IMR-90 (cell line): ENCODE results near the gene BCL2.

Experiments
- BHLHE40 ChIP-seq: fragments of 150-350 bp; IDR thresholded peaks from 2 replicates; pipeline ENCODE4 v1.6.1; 2016; ENCODE audit warnings: mild to moderate bottlenecking, low read depth, low read length
- CEBPB ChIP-seq: IDR thresholded peaks from 2 replicates; pipeline ENCODE4 v1.6.1; 2012; ENCODE audit warnings: low read depth, low read length, improper control_type of control experiment
- CTCF ChIP-seq: conservative IDR thresholded peaks from 2 replicates; pipeline ENCODE4 v1.5.1; 2012; ENCODE audit warnings: mild to moderate bottlenecking, low read depth, low read length, improper control_type of control experiment
- FOS ChIP-seq: fragments of 150-350 bp; IDR thresholded peaks from 2 replicates; pipeline ENCODE4 v1.6.1; 2016; ENCODE audit warnings: low read depth, low read length
- MAZ ChIP-seq: IDR thresholded peaks from 2 replicates; pipeline ENCODE4 v1.6.1; 2012; ENCODE audit warnings: low read depth, mild to moderate bottlenecking, low read length, improper control_type of control experiment, moderate library complexity, borderline replicate concordance
- POLR2A ChIP-seq: IDR thresholded peaks from 2 replicates; pipeline ENCODE4 v1.6.1; 2012; ENCODE audit warnings: mild to moderate bottlenecking, low read depth, low read length
- RAD21 ChIP-seq: IDR thresholded peaks from 2 replicates; pipeline ENCODE4 v1.6.1; 2012; ENCODE audit warnings: low read length, improper control_type of control experiment
- RFX5 ChIP-seq: IDR thresholded peaks from 2 replicates; pipeline ENCODE4 v1.8.0; 2012; ENCODE audit warnings: low read depth, mild to moderate bottlenecking, low read length, moderate library complexity
- USF2 ChIP-seq: fragments of 150-350 bp; IDR thresholded peaks from 2 replicates; pipeline ENCODE4 v1.6.1; 2017; ENCODE audit warnings: mild to moderate bottlenecking, antibody characterized with exemption, low read length, low read depth

- TF ChIP-seq POLR2A (no peak), CTCF (no peak), FOS (no peak), RFX5 (no peak), USF2 (no peak), CEBPB (no peak), BHLHE40 (no peak), RAD21 (no peak), MAZ (no peak)
These were observed 26.5 kb upstream of the BCL2 start for GRCh38 chr18:63346031-63346430.
